GM21367 (cell line): ENCODE data around the gene HMGXB4.
"Not testable (repeated sequence)": the region's sequence is repeated elsewhere in the genome, so short reads cannot be mapped to it uniquely, and the experiment has no call there.

Experiments used
- ATAC-seq: cut with Tn5 transposase; IDR thresholded peaks from one replicate; pipeline ENCODE4 v1.9.1; 2021; ENCODE audit not compliant: unreplicated experiment

HMGXB4 gene

GRCh38 chr22:35257321-35258190 is at the start of gene HMGXB4:
Gene HMGXB4 (plus strand): TSS chr22:35257493. CDS start chr22:35262391, 4,898 bp downstream.
- peak; percentile 75 for ATAC-seq

DNA sequence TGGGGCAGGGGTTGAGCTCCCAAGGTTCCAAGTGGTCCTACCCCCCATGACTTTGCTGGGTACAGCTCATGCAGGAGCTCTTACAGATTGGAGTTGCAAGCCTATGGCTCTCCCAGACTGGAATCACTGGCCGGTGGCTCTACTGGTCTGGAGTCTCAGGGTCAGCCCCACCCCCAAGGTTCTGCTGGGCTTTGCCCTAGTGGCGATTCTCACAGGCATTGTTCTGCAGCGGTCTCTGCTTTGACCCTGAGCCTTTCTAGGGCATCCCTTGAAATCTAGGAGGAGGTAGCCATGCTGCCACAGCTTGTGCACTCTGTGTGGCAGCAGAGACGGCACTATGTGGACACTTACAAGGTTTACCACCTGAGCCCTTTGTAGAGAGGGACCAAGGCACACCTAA is 49.3 kb upstream of the HMGXB4 start:
- no peak for ATAC-seq

- no peak for ATAC-seq
Observed at GRCh38 chr22:35209203-35209602, 48.1 kb upstream of the HMGXB4 start.

DNA sequence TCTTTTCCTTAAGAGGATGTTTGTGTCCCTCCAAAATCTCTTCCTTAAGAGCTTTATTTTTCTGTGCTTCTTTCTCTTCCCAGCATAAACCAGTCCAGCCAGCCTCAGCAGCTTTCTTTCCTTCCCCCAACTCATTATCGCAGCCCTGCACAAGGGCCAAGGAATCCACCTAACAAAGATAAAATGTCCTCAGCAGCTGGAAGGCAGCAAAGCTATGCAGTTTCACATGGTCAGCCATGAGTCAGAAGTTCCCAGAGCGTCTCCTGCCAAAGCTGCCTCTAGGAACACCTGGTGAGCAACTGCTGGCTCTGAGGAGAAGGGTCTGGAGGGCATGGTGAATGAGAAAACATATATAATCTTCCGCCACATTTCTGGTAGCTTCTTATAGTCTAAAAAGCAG is 45.3 kb upstream of the HMGXB4 start:
- ATAC-seq: no peak

- ATAC-seq: no peak
Observed at GRCh38 chr22:35212996-35213395, 44.3 kb upstream of the HMGXB4 start.

- no peak for ATAC-seq
Observed at GRCh38 chr22:35214968-35215367, 42.3 kb upstream of the HMGXB4 start.

DNA sequence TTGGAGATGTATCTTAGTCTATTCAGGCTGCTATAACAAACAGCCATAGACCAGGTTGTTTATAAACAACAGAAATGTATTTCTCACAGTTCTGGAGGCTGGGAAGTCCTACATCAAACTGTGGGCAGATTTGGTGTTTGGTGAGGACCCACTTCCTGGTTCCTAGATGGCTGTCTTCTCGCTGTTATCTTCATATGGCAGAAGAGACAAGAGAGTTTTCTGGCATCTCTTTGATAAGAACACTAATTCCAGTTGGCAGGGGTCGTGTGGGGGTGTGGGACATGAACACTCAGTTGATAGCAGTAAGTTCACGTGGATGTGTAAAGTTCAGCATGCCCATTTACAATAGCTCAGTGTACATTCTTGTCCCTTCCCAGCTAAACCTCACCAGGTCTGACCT is 41.3 kb upstream of the HMGXB4 start:
- ATAC-seq: no peak

DNA sequence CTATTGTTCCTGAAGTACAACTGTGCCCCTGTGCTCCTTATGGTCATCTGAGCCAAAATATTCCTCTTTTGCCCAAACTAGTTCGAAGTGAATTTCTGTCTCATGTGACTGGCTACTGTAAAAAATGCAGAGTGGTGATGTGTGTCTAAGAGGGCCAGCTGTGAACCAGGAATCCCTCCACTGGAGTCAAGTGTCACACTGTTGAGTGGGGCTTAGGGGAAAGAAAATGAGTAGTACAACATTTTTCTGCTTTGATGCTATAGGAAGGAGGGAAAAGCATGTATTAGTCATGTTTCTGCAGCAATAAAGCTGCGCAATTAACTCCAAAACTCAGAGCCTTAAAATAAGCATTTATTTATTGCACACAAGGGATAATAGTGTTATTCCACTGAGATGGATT is 39.8 kb upstream of the HMGXB4 start:
- ATAC-seq: no peak

GRCh38 chr22:35218079-35218478 is 39.2 kb upstream of the HMGXB4 start:
- ATAC-seq: no peak

DNA sequence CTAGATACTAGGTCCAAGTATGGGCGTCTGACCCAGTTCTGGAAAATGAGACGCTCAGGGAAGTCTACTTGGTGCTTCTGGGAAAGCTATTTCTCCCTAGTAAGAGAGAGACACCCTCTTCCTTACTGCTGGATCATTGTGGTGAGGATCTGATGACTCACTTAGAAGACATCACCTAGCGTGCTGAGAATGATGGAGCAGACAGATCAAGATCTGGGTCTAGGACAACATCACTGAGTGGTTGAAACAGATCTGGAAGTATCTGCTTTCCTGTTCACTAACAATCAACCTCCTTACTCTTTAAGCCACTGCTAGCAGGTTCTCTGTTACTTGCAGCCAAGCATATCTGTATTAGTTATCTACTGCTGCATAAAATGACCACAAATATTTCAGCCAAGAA is 38.3 kb upstream of the HMGXB4 start:
- ATAC-seq: no peak

DNA sequence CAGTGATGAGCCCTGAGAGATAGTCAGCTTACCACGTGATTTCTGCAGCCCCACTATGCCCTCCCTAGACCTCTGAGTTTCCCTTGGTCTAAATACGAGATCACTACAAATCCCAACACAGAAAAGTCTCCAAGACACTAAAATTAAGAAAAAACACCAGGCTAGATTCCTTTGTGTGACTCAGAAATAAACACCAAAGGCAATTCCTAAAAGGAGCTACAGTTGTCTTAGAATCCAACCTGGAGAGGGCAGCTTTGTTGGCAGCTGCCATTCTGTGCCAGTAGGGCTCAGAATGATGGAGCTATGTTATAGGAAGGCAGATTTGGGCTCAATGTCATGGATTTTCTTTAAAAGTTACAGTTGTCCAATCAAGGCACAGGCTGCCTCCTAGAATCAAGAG is 37.1 kb upstream of the HMGXB4 start:
- no peak for ATAC-seq

- no peak for ATAC-seq
Observed at GRCh38 chr22:35225010-35225409, 32.3 kb upstream of the HMGXB4 start.

DNA sequence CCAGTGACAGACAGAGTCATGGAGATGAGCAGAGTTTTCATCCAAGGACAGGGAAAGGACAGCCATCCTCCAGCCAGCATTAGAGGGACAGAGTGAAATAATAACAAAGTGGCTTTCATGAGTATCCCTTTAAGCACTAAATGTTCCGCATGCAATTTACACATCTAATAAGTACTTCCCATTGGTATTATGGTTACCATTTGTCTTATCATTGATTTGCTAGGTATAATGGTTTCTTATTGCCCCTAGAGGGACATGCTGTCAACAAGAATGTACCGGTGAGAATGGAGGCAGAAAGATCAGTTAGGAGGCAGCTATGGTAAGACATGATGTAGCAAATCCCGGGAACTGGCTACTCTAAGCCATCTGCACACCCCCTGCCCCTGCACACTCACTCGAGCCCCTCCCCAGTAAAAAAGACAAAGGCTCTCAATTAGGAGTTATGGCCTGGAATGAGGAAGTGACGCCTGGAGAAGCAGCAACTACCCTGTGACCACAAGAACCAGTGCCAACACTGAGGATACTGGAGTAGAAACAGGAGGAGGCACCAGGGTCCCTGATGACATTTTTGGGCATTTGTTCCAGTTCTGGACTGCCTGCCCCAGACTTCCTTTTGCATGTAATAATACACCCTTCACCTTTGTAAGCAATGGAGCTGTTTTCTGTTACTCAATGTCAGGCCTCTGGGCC is 30.2 kb upstream of the HMGXB4 start:
- ATAC-seq: no peak

GRCh38 chr22:35229865-35230264 is 27.4 kb upstream of the HMGXB4 start:
- ATAC-seq: no peak

GRCh38 chr22:35230417-35230816 is 26.9 kb upstream of the HMGXB4 start:
- no peak for ATAC-seq

DNA sequence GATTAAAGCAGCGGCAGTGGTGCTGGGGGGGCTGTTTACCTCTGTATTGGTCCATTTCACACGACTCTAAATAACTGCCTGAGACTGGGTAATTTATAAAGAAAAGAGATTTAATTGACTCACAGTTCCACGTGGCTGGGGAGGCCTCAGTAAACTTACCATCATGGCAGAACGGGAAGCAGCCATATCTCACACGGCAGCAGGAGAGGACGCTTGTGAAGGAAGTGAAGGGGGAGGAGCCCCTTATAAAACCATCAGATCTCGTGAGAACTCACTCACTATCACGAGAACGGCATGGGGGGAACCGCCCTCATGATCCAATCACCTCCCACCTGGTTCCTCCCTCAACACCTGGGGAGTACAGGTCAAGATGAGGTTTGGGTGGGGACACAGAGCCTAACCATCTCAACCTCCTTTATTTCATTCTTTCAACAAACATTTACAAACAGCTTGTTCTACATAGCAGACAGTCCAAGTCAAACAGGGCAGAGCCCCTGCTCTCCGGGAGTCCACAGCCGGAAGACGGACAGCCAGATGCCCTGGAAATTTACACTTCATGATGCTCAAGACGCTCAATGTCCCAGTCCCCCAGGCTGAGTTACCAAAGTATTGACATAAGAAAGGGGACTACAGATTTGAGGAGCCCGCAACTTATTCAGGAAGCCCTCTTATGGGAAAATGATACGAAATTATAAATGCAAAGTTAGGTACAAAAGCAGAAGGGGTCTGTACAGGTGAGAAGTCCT is 26.3 kb upstream of the HMGXB4 start:
- ATAC-seq: no peak

DNA sequence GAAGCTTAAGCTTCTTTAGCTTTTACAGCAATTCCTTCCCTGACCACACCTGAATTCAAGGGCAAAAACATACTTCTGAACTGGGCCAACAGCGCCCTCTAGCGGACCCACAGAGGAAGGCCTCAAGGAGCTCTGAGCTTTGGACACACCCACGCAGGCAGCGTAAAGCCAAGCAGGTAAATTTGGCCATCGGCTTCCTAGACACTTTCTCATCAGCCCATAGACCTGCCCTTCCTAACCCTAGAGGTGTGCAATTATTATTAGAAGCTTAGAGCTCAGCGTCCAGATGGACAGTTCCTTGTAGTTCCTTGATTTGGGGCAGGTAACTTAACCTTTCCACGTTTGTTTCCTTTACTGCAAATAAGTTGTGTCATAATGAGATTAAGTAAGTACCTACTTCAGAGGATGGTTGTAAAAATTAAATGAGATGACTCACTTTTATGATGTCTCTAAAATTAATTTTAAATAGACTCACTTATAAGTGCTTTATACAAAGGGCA is 25.7 kb upstream of the HMGXB4 start:
- no peak for ATAC-seq

DNA sequence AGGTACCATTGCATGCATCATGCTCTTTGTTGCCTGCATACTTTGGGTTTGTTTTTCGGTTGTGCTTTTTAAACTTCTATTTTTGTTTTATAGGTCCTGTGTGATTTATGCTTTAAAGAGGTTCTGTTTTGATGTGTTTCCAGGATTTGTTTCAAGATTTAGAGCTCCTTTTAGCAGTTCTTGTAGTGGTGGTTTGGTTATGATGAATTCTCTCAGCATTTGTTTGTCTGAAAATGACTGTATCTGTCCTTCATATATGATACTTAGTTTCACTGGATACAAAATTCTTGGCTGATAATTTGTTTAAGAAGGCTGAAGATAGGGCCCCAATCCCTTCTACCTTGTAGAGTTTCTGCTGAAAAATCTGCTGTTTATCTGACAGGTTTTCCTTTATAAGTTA is 18.5 kb upstream of the HMGXB4 start:
- ATAC-seq: not testable (repeated sequence)

- ATAC-seq: not testable (repeated sequence)
Observed at GRCh38 chr22:35244507-35244906, 12.8 kb upstream of the HMGXB4 start.

DNA sequence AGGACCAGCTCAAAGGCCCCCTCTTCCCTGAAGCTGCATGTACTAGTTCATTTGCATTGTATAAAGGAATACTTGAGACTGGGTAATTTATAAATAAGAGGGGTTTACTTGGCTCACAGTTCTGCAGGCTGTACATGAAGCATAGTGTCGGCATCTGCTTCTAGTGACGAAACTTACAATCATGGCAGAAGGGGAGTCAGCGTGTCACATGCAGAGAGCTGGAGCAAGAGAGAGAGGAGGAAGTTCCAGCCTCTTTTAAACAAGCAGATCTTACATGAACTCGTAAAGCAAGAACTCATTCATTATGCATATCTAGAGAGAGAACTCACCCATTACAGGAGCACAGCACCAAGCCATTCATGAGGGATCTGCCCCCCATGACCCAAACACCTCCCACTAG is 7.1 kb upstream of the HMGXB4 start:
- ATAC-seq: no peak

GRCh38 chr22:35253946-35254345 is 3.3 kb upstream of the HMGXB4 start:
- ATAC-seq: no peak

DNA sequence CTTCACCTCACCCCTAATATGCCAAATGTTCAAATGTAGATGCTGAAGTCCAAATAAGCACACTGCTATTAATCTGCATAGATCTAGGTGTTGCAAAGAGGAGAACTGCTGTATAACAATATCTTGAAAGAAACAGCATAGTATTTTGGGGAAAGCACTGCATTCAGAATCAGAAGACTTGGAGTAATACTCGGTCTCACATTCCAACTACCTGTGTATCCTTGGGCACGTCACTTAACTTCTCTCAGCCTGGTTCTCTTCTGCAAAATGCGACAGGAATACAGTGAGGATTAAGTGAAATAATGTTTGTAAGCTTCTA is 332 bp upstream of the HMGXB4 start:
- ATAC-seq: peak; percentile 9
